Measurements from ENCODE around the gene ARL6IP6. TPM values are rescaled to one million over a fixed set of nuclear protein-coding genes. Genes with fewer than 3 reads are reported as not detected.

ARL6IP6 gene
- total RNA-seq, 1 donor: 40.3 TPM

GRCh38 chr2:152791979-152792378 is 73.6 kb downstream of the ARL6IP6 start:
- TF ChIP-seq CTCF (IDR thresholded peaks at IDR 0.05; ENCODE audit: insufficient read depth, low read length): no peak
- H3K4me3 ChIP-seq (ENCODE audit: low read depth, low read length): no peak overlapping the region
- no peak for DNase-seq (ENCODE audit: low read depth)

- no peak overlapping the region for H3K4me3 ChIP-seq (ENCODE audit: low read depth, low read length)
- no peak for TF ChIP-seq CTCF (IDR thresholded peaks at IDR 0.05; ENCODE audit: insufficient read depth, low read length)
- DNase-seq (ENCODE audit: low read depth): no peak
Observed at GRCh38 chr2:152792974-152793373, 74.6 kb downstream of the ARL6IP6 start.

- H3K4me3 ChIP-seq (ENCODE audit: low read depth, low read length): no peak overlapping the region
- DNase-seq (ENCODE audit: low read depth): no peak
- no peak for TF ChIP-seq CTCF (IDR thresholded peaks at IDR 0.05; ENCODE audit: insufficient read depth, low read length)
Observed at GRCh38 chr2:152796941-152797340, 78.5 kb downstream of the ARL6IP6 start.

GRCh38 chr2:152804687-152805408 is 86.4 kb downstream of the ARL6IP6 start:
- no peak overlapping the region for H3K4me3 ChIP-seq (ENCODE audit: low read depth, low read length)
- TF ChIP-seq CTCF (IDR thresholded peaks at IDR 0.05; ENCODE audit: insufficient read depth, low read length): no peak
- no peak for DNase-seq (ENCODE audit: low read depth)

- no peak for TF ChIP-seq CTCF (IDR thresholded peaks at IDR 0.05; ENCODE audit: insufficient read depth, low read length)
- no peak for DNase-seq (ENCODE audit: low read depth)
- no peak overlapping the region for H3K4me3 ChIP-seq (ENCODE audit: low read depth, low read length)
Observed at GRCh38 chr2:152811916-152812315, 93.5 kb downstream of the ARL6IP6 start.

Other genes with a start within 250 kb of the ARL6IP6 start
- 113 and 198 TPM in 2 replicates for gene PRPF40A, start 1.2 kb upstream of the ARL6IP6 start, total RNA-seq (ENCODE audit: low replicate concordance)